Hematopoietic multipotent progenitor cell treated with erythropoietin and hydrocortisone succinate and interleukin-3 and kit ligand, for 6 days (in vitro differentiated cells): ENCODE results near the gene ABCC1.
"Not testable (repeated sequence)": the region's sequence is repeated elsewhere in the genome, so short reads cannot be mapped to it uniquely, and the experiment has no call there.

Source experiments
- DNase-seq: peaks from one replicate; pipeline ENCODE4 v3.0.0-alpha.2; 2015

Gene ABCC1

DNA sequence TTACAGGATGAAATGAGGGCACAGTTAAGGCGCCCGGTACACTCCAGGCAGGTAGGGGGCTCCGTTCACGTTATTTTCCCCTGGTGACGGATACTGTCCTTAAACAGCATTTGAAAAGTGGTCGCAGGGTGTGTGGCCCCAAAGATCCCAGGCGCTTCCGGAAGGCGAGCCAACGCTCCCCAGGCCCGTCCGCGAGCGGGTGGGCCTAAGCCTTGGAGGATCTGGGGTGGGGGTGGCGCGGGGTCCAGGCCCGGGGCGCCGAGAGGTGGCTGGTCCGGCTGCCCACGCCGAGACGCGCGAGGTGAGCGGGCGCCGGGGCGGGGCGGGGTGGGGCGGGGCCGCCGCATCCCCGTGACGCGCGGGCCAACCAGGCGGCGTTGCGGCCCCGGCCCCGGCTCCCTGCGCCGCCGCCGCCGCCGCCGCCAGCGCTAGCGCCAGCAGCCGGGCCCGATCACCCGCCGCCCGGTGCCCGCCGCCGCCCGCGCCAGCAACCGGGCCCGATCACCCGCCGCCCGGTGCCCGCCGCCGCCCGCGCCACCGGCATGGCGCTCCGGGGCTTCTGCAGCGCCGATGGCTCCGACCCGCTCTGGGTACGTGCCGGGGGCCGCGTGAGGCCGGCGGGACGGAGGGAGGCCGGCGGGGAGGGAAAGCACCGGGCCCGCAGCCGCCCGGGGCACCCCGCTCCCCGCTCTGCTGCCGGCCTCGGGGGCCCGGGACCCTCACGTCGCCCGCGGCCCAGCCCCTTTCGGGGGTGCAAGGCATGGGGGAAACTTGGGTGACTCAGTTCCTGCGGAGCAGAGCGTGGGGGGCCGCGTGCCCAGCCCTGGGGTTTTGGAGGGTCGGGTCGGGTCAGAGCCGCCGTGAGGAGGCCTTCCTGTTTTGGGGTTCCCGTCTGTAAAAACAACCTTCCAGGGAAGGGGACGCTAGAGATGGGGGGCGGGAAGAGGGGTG, at the start of gene ABCC1:
ABCC1 (plus strand) TSS at position 407 of the 951 bp plus-strand sequence; CDS start at position 543, 136 bp downstream.
- DNase-seq, result peak; percentile 69

DNA sequence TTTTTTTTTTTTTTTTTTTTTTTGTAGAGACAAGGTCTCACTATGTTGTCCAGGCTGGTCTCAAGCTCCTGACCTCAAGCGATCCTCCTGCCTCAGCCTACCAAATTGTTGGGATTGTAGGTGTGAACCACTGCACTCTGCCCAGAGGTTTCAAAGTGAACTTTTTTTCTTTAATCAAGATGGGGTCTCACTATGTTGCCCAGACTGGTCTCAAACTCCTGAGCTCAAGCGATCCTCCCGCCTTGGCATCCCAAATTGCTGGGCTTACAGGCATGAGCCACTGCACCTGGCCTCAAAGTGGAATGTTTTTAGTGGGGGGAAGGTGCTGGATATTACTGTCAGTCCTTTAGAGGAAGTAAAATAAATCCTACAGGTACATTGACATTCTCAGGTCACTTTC, 49.1 kb upstream of the ABCC1 start:
- no peak for DNase-seq

- DNase-seq, result no peak
Observed at GRCh38 chr16:15900901-15901500, 48.4 kb upstream of the ABCC1 start.

DNA sequence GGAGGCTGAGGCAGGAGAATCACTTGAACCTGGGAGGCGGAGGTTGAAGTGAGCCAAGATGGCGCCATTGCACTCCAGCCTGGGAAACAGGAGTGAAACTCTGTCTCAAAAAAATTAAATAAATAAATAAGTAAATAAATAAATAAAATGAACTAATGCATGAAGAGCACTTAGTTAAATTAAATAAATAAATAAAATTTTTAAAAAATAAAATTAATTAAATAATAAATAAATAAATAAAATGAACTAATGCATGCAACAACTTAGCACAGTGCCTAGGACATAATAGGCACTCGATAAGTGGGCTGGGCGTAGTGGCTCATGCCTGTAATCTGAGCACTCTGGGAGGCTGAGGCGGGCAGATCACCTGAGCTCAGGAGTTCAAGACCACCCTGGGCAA, 45.5 kb upstream of the ABCC1 start:
- no peak for DNase-seq

DNA sequence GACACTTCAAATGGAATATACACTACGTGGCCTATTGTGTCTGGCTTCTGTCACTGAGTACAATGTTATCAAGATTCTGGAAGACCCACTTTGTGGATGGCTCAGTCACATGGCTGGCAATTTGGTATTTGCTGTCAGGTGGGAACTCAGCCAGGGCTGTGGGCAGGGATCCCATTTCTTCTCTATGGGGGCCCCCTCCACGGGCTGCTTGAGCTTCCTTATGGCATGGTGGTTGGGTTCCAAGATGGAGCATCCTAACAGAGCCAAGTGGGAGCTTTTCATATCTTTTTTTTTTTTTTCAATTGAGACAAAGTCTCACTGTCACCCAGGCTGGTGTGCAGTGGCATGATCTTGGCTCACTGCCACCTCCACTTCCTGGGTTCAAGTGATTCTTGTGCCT, 43.0 kb upstream of the ABCC1 start:
- DNase-seq, result no peak

GRCh38 chr16:15907863-15908478, 41.4 kb upstream of the ABCC1 start:
- DNase-seq, result peak; percentile 68

DNA sequence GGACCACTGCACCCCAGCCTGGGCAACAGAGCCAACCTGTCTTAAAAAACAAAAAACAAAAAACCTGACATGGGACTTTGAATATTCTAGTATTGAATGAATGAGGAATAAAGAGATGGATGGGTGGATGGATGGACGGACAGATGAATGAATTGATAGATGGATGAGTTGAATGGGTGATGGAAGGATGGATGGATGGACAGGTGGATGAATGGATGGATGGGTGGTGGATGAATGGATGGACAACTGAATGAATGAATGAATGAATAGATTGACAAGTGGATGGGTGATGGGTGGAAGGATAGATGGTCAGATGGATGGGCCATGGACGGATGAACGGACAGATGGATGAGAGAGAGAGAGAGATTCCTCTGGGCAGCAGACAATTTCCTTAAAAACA, 38.2 kb upstream of the ABCC1 start:
- no peak for DNase-seq

GRCh38 chr16:15913046-15913698, 36.2 kb upstream of the ABCC1 start:
- no peak for DNase-seq

DNA sequence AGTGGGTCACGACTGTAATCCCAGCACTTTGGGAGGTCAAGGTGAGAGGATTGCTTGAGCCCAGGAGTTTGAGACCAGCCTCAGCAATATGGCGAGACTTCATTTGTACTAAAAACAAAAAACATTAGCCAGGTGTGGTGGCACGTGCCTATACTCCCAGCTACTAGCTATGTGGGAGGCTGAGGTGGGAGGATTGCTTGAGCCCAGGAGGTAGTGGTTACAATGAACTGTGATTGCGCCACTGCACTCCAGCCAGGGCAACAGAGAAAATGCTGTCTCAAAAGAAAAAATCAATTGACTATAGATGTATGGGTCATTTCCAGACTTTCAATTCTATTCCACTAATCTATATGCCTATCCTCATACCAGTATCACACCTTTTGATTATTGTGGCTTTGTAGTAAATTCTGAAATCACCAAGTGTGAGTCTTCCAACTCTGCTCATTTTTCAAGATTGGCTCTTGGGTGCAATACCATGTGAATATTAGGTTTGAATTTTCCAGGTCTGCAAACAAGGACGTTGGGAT, 33.8 kb upstream of the ABCC1 start:
- no peak for DNase-seq

GRCh38 chr16:15916323-15916722, 33.1 kb upstream of the ABCC1 start:
- DNase-seq, result no peak

- DNase-seq, result not testable (repeated sequence)
Observed at GRCh38 chr16:15918314-15918713, 31.1 kb upstream of the ABCC1 start.

GRCh38 chr16:15919331-15919730, 30.1 kb upstream of the ABCC1 start:
- no peak for DNase-seq

GRCh38 chr16:15924996-15925395, 24.4 kb upstream of the ABCC1 start:
- DNase-seq, result no peak

- no peak for DNase-seq
Observed at GRCh38 chr16:15925631-15926030, 23.8 kb upstream of the ABCC1 start.

GRCh38 chr16:15928261-15929104, 20.9 kb upstream of the ABCC1 start:
- DNase-seq, result no peak

- peak; percentile 36 for DNase-seq
Observed at GRCh38 chr16:15932939-15933338, 16.5 kb upstream of the ABCC1 start.

GRCh38 chr16:15933781-15934180, 15.6 kb upstream of the ABCC1 start:
- no peak for DNase-seq

DNA sequence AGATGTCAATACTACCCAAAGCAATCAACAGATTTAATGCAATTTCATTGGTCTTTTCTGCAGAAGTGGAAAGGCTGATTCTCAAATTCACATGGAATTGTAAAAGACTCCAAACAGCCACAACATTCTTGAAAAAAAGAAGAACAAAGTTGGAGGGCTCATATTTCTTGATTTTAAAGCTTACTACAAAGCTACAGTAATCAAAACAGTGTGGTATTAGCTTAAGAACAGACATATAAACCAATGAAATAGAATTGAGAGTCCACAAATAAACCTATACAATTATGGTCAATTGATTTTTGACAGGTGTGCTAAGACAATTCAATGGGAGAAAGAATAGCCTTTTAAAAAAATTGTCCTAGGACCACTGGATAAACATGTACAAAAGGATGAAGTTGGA, 14.4 kb upstream of the ABCC1 start:
- no peak for DNase-seq

GRCh38 chr16:15936809-15937208, 12.6 kb upstream of the ABCC1 start:
- peak; percentile 80 for DNase-seq

GRCh38 chr16:15942931-15943690, 6.3 kb upstream of the ABCC1 start:
- peak; percentile 64 for DNase-seq
